ENCODE measurements around the gene PDIA5.

The PDIA5 gene

DNA sequence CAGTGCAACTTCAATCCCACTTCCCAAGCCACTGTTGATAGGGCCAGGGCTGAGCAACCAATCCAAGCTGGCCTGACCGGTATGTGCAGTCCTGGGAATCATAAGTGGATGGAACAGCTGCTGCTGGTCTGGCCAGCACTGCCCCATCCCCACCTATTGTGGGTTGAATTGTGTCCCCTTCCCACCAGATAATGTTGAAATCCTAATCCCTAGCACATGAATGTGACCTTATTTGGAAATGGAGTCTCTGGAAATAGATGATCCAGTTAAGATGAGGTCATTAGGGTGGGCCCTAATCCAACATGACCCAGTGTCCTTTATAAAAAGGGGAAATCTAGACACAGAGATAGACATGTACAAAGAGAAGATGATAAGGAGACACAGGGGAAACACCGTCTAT lies 13.7 kb upstream of the PDIA5 start:
- TF ChIP-seq, protein P1, sequence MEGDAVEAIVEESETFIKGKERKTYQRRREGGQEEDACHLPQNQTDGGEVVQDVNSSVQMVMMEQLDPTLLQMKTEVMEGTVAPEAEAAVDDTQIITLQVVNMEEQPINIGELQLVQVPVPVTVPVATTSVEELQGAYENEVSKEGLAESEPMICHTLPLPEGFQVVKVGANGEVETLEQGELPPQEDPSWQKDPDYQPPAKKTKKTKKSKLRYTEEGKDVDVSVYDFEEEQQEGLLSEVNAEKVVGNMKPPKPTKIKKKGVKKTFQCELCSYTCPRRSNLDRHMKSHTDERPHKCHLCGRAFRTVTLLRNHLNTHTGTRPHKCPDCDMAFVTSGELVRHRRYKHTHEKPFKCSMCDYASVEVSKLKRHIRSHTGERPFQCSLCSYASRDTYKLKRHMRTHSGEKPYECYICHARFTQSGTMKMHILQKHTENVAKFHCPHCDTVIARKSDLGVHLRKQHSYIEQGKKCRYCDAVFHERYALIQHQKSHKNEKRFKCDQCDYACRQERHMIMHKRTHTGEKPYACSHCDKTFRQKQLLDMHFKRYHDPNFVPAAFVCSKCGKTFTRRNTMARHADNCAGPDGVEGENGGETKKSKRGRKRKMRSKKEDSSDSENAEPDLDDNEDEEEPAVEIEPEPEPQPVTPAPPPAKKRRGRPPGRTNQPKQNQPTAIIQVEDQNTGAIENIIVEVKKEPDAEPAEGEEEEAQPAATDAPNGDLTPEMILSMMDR (IDR thresholded peaks at IDR 0.05; ENCODE audit: low read depth, low read length): no peak
- H3K4me3 ChIP-seq (ENCODE audit: low read depth, low read length): no peak overlapping the region

DNA sequence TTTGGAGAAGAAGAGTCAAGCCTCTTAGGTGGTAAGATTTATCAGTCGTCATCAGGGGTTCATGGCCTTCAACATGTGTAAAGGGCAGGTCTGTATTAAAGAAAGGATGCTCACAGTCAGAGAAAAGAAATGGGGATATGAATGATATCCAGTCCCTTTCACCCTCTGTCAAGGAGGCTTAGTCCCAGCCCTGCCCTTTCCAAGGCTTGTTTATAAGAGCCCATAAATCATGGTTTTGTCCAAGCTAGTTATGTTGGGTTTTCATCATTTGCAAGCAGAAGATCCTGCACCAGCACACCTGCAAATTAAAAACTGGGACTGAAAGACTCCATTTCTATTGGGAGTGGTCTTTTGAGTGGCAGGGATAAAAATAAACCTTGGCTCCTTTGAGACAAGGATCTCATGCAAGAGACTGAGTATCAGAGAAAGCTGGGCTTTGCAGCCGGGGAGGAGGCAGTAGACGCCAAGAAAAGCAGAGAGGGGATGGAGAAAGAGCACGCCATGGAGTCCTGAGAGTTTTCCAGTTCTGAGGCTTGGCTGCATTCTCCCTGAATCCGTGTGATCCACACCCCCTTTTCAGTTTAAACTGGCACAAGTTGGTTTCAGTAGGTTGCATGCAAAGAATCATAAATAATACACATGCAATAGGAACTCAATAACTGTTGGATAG lies 12.6 kb upstream of the PDIA5 start:
- H3K4me3 ChIP-seq (ENCODE audit: low read depth, low read length): no peak overlapping the region
- TF ChIP-seq, protein P1 (IDR thresholded peaks at IDR 0.05; ENCODE audit: low read depth, low read length): no peak

DNA sequence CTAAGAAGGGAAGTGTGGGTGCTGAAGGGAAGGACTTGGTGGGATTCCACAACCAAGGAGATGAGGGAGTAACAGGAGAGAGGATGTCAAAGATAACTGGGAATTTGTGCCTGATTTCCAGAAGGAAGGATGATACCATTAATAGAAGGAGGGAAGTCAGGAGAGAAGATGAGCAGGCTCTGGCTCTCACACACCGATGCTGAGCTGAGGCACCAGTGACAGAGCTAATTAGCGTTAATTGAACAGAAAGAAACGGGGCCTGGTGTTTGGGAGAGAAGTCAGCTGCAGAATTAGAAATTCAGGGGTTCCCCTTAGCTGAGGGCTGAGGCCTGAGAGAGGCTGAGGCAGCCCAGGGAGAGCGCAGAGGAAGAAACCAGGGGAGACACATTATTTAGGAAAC lies 11.9 kb upstream of the PDIA5 start:
- TF ChIP-seq, protein P1 (IDR thresholded peaks at IDR 0.05; ENCODE audit: low read depth, low read length): no peak
- H3K4me3 ChIP-seq (ENCODE audit: low read depth, low read length): no peak overlapping the region

DNA sequence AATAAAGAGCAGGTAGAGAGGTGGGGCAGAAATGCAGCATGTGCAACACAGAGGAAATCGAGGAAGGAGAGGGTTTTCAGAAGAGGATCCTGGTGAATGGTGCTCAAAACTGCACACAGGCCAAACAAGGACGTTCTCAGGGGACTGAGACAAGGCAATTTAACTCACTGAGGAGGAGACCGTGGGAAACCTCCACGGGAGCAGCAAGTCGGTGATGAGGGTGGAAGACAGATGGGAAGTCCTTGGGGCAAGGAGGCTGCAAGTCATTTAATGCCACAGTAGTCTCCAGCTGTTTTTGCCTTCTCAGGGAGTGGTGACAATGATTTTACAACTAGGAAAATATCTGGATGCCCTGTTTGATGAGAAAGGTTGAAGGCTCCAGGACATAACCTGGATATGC lies 11.5 kb upstream of the PDIA5 start:
- TF ChIP-seq, protein P1 (IDR thresholded peaks at IDR 0.05; ENCODE audit: low read depth, low read length): no peak
- no peak overlapping the region for H3K4me3 ChIP-seq (ENCODE audit: low read depth, low read length)

DNA sequence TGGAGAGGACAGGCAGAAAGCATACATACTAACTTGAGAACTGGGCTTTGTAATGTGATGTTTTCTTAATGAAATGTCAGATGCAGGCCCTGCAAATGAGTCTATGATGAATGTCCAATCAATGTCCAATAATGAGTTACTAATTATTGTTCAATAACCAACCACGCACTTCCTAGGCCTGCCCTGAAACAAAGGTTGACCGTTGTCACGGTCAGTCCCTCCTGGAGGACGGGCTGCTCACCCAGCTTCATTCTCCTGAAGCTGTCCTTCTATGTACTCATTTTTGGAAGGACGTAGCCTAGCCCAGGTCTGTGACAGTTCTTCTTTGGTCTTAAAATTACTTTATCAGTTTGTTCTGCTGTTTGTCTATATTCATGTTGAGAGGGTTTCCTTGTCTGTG lies 8.3 kb upstream of the PDIA5 start:
- no peak overlapping the region for H3K4me3 ChIP-seq (ENCODE audit: low read depth, low read length)
- TF ChIP-seq, protein P1 (IDR thresholded peaks at IDR 0.05; ENCODE audit: low read depth, low read length): no peak

DNA sequence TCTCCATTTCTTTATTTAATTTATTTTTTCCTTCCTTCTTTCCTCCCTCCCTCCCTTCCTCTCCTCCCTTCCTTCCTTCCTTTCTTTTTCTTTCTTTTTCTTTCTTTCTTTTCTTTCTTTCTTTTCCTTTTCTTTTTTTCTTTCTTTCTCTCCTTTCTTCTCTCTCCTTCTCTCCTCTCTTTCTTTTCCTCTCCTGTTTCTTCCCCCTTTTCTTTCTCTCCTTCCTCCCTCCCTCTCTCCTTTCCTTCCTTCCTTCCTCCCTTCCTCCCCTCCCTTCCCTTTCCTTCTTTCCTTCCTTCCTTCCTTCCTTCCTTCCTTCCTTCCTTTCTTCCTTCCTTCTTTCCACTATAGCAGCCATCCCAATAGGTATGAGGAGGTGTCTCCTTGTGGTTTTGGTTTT lies 6.8 kb upstream of the PDIA5 start:
- no peak overlapping the region for H3K4me3 ChIP-seq (ENCODE audit: low read depth, low read length)
- TF ChIP-seq, protein P1 (IDR thresholded peaks at IDR 0.05; ENCODE audit: low read depth, low read length): no peak

DNA sequence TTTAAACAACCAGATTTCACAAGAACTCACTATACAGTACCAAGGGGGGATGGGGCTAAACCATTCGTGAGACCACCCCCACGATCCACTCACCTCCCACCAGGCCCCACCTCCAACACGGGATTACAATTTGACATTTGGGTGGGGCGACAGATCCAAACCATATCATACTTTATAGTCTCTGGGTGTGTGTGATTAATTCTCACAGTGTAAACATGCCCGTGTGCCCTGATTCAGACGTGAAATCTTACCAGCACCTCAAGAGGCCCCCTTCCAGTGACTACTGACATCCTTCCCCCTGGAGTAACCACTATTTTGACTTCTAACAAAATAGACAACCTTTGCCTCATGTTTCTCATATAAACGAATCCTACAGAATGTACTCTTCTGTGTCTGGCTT lies 5.0 kb upstream of the PDIA5 start:
- H3K4me3 ChIP-seq (ENCODE audit: low read depth, low read length): no peak overlapping the region
- TF ChIP-seq, protein P1 (IDR thresholded peaks at IDR 0.05; ENCODE audit: low read depth, low read length): no peak
